IMR-90 (cell line): ENCODE results near the gene PPM1D. TPM values are rescaled to one million over a fixed set of nuclear protein-coding genes. Genes with fewer than 3 reads are reported as not detected.

ENCODE experiments used
- ATAC-seq: fragments of 200-7000 bp; cut with Tn5 transposase; 2 replicates; pipeline ENCODE4 v1.9.1; 2020; ENCODE audit warnings: low read depth, mild to moderate bottlenecking, moderate library complexity
- BruUV-seq: library from RNA; stranded (reverse); fragments of 400-500 nt; replicated peaks from 2 replicates; lab custom pipeline; 2021; lab: Mats Ljungman, UMichigan
- CTCF ChIA-PET: fragments of 300-600 bp; formaldehyde crosslinking; extraction: SDS; loops from one replicate; lab custom pipeline; 2021; ENCODE audit warnings: antibody characterized with exemption; lab: Yijun Ruan, JAX
- POLR2A ChIA-PET: fragments of 300-600 bp; sonication (Branson Sonifier 250); formaldehyde crosslinking; loops from one replicate; lab custom pipeline; 2022; ENCODE audit warnings: antibody characterized with exemption; ENCODE audit not compliant: unreplicated experiment; lab: Charles Lee
- DNase-seq: peaks from one replicate; pipeline ENCODE4 v3.0.0; 2013
- H2AFZ ChIP-seq: replicated peaks from 2 replicates; pipeline ENCODE3; 2013; ENCODE audit warnings: low read length, mild to moderate bottlenecking; ENCODE audit not compliant: poor library complexity
- H2AK5ac ChIP-seq: 2 replicates; pipeline ENCODE4 v1.6.1; 2013; ENCODE audit warnings: low read depth, low read length, inconsistent platforms
- H2AK9ac ChIP-seq: replicated peaks from 2 replicates; pipeline ENCODE3; 2013; ENCODE audit warnings: mild to moderate bottlenecking, low read depth, low read length, moderate library complexity; ENCODE audit not compliant: poor library complexity
- H2BK120ac ChIP-seq: 2 replicates; pipeline ENCODE4 v1.6.1; 2013; ENCODE audit warnings: low read depth, low read length, inconsistent platforms
- H2BK15ac ChIP-seq: 3 replicates; pipeline ENCODE4 v1.6.1; 2013; ENCODE audit warnings: low read depth, low read length, inconsistent platforms
- H2BK20ac ChIP-seq: 2 replicates; pipeline ENCODE4 v1.6.1; 2013; ENCODE audit warnings: low read depth, mild to moderate bottlenecking, inconsistent platforms, low read length, moderate library complexity
- H2BK5ac ChIP-seq: 2 replicates; pipeline ENCODE4 v1.6.1; 2013; ENCODE audit warnings: mild to moderate bottlenecking, low read depth, low read length, inconsistent platforms; ENCODE audit not compliant: poor library complexity, severe bottlenecking
- H3K14ac ChIP-seq: replicated peaks from 2 replicates; pipeline ENCODE4 v1.6.1; 2013; ENCODE audit warnings: low read depth, low read length, inconsistent platforms
- H3K18ac ChIP-seq: 2 replicates; pipeline ENCODE4 v1.6.1; 2013; ENCODE audit warnings: low read depth, low read length, control low read depth
- H3K23ac ChIP-seq: 2 replicates; pipeline ENCODE4 v1.6.1; 2013; ENCODE audit warnings: low read depth, low read length, inconsistent platforms
- H3K27ac ChIP-seq: 2 replicates; pipeline ENCODE4 v1.5.1; 2013; ENCODE audit warnings: mild to moderate bottlenecking, control low read depth, low read length; ENCODE audit not compliant: insufficient read depth
- H3K27me3 ChIP-seq: 2 replicates; pipeline ENCODE4 v1.6.1; 2013; ENCODE audit warnings: low read length; ENCODE audit not compliant: control insufficient read depth, insufficient read depth
- H3K36me3 ChIP-seq: 2 replicates; pipeline ENCODE4 v1.6.1; 2013; ENCODE audit warnings: low read length, mixed read lengths; ENCODE audit not compliant: control insufficient read depth, insufficient read depth
- H3K4ac ChIP-seq: 2 replicates; pipeline ENCODE4 v1.6.1; 2013; ENCODE audit warnings: low read depth, low read length, inconsistent platforms
- H3K4me1 ChIP-seq: 2 replicates; pipeline ENCODE4 v1.6.1; 2013; ENCODE audit warnings: low read length, mixed read lengths; ENCODE audit not compliant: control insufficient read depth, insufficient read depth
- H3K4me2 ChIP-seq: 2 replicates; pipeline ENCODE4 v1.6.1; 2013; ENCODE audit warnings: low read depth, mild to moderate bottlenecking, control low read depth, low read length, moderate library complexity
- H3K4me3 ChIP-seq: 2 replicates; pipeline ENCODE4 v1.5.1; 2013; ENCODE audit warnings: low read depth, mild to moderate bottlenecking, control low read depth, low read length, moderate library complexity; ENCODE audit not compliant: insufficient read depth
- H3K56ac ChIP-seq: 2 replicates; pipeline ENCODE4 v1.6.1; 2013; ENCODE audit warnings: low read length, inconsistent platforms; ENCODE audit not compliant: insufficient read depth; ENCODE audit errors: extremely low read depth
- H3K79me1 ChIP-seq, 2 experiments: 2 replicates each; pipeline ENCODE4 v1.6.1; 2013; ENCODE audit warnings: low read length in 2 of 2, inconsistent platforms in 1 of 2, low read depth in 1 of 2
- H3K9ac ChIP-seq: 2 replicates; pipeline ENCODE4 v1.6.1; 2013; ENCODE audit warnings: low read depth, low read length, control low read depth
- H3K9me1 ChIP-seq: 2 replicates; pipeline ENCODE4 v1.6.1; 2013; ENCODE audit warnings: low read length, inconsistent platforms; ENCODE audit not compliant: insufficient read depth
- H3K9me3 ChIP-seq: 2 replicates; pipeline ENCODE4 v1.6.1; 2013; ENCODE audit warnings: low read length; ENCODE audit not compliant: control insufficient read depth, insufficient read depth
- H4K20me1 ChIP-seq: 2 replicates; pipeline ENCODE4 v1.6.1; 2013; ENCODE audit warnings: low read length, inconsistent platforms; ENCODE audit not compliant: insufficient read depth
- H4K5ac ChIP-seq: 2 replicates; pipeline ENCODE4 v1.6.1; 2013; ENCODE audit warnings: mild to moderate bottlenecking, low read depth, low read length, control low read depth
- H4K8ac ChIP-seq, 2 experiments: 2 replicates each; pipeline ENCODE4 v1.6.1; 2013; ENCODE audit warnings: low read depth in 2 of 2, low read length in 2 of 2, control low read depth in 1 of 2, inconsistent platforms in 1 of 2
- H4K91ac ChIP-seq: 2 replicates; pipeline ENCODE4 v1.6.1; 2013; ENCODE audit warnings: low read depth, low read length, inconsistent platforms; ENCODE audit not compliant: insufficient read depth
- FOS ChIP-seq: fragments of 150-350 bp; IDR thresholded peaks from 2 replicates; pipeline ENCODE4 v1.6.1; 2016; ENCODE audit warnings: low read depth, low read length
- WGBS, 2 experiments: methylation state at CpG; one replicate each; pipeline versions ENCODE4 v1.1.5 to v1.1.7; 2013; ENCODE audit warnings: missing lambda C conversion rate in 2 of 2; ENCODE audit not compliant: insufficient read length in 1 of 2; ENCODE audit errors: extremely low coverage in 2 of 2; 5-methylcytosine and 5-hydroxymethylcytosine counted together
- dilution Hi-C: fragments of 300-500 bp; cut with HindIII; formaldehyde crosslinking; loops from one replicate; pipeline ENCODE4 v1.14.3; 2018; ENCODE audit warnings: low sequenced_read_pairs; ENCODE audit not compliant: unreplicated experiment
- in situ Hi-C: fragments of 300-500 bp; cut with MboI; formaldehyde crosslinking; loops from 3 replicates; pipeline ENCODE4 v1.14.3; 2019; ENCODE audit warnings: low sequenced_read_pairs, inconsistent platforms, mixed read lengths
- intact Hi-C: fragments of 100-400 bp; cut with micrococcal nuclease; formaldehyde crosslinking; loops from 2 replicates; pipeline ENCODE4 v1.10.0; 2022
- polyA plus RNA-seq, 3 experiments: library from polyadenylated mRNA; depleted of rRNA; stranded (reverse); fragments of >200 nt; gene quantifications; 2 replicates each; pipeline ENCODE4 v1.2.3, GENCODE V29; 2012; ENCODE audit warnings: low replicate concordance in 1 of 3
- total RNA-seq: library from RNA; depleted of rRNA; stranded (reverse); fragments of >200 nt; gene quantifications from 2 replicates; pipeline ENCODE4 v1.2.3, GENCODE V29; 2012

PPM1D gene
- total and polyA plus RNA-seq, 2 of the 4 experiments (the other 2 are of a cell fraction) = 5.5 to 16.1 TPM

DNA sequence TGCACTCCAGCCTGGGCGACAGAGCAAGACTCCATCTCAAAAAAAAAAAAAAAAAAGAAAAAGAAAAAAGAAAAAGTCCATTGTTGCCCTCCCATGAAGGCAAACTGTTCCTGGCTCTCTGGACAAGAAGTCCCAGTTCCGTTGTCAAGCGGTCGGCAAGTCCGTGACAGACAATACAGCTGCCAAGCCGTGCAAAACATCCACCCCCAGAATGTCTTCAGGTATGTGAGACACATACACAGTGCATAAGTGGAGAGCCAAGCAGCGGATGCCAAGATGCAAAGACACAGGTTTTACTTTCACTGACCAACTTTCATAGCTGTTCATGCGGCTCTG, 40.4 kb upstream of the PPM1D start:
- Histone ChIP-seq H3K9ac (no peak overlapping the region), H3K23ac (no peak overlapping the region), H3K27ac (no peak overlapping the region), H3K4me3 (no peak overlapping the region), H3K18ac (no peak overlapping the region), H3K9me1 (0 out of 2 replicates have a peak, but pooled peaks cover 4% of the 10 kb centered on the region), H2AK5ac (no peak overlapping the region), H4K20me1 (no peaks in the 10 kb centered on the region), H3K4me2 (no peak overlapping the region), H2BK120ac (no peak overlapping the region), H3K9me3 (no peaks in the 10 kb centered on the region), H2BK5ac (no peak overlapping the region), H3K27me3 (no peaks in the 10 kb centered on the region), H2AFZ (no peak overlapping the region), H3K79me1 (no peaks in the 10 kb centered on the region), H4K5ac (no peak overlapping the region), H2BK20ac (no peak overlapping the region), H3K56ac (no peak overlapping the region), H4K8ac (no peak overlapping the region), H4K91ac (no peak overlapping the region), H3K36me3 (no peaks in the 10 kb centered on the region), H3K14ac (no peak overlapping the region), H3K4me1 (no peaks in the 10 kb centered on the region), H2AK9ac (no peak overlapping the region), H3K4ac (no peak overlapping the region), H2BK15ac (no peak overlapping the region)
- ATAC-seq (no peak), DNase-seq (no peak)
- dilution Hi-C loops (no loop called here), in situ Hi-C loops (no loop called here), intact Hi-C loops (no loop called here)
- ChIA-PET CTCF (no interaction called here), POLR2A (no interaction called here)
- BruUV-seq = no TSS peak
- TF ChIP-seq FOS = no peak
- 93% methylated on average over 6 of the region's 8 CpGs; no CpG with 5 or more reads in 1 of the 2 experiments for WGBS, 2 experiments
